ENCODE results near the gene BABAM2. TPM values are rescaled to one million over a fixed set of nuclear protein-coding genes. Genes with fewer than 3 reads are reported as not detected.
A peak's percentile ranks its signal among the peaks of the same experiment; 100 is the strongest.

BABAM2 gene
- total RNA-seq, 1 experiment from 2014 or later: 16.3 TPM

DNA sequence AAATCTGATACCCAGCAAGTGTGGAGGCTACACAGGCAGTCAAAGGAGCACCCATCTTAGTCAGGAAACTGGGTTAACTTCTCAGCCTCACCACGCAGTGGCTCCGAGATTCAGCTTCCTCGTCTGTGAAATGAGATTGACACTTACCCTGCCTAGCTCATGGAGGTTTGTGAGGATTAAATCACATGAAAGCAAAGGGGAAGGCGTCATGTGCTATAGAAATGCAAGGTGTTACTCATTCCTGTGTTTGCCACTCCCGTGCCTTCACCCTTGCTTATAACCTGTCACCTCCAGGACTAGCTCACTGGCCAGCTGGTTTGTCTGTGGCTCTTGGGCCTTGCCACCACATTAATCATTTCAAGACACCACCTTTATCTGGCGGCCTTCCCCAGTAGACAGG, 383.2 kb downstream of the BABAM2 start:
- Histone ChIP-seq H3K9ac (ENCODE audit: low read length) (no peak overlapping the region), H3K9me3 (ENCODE audit: low read length) (no peaks in the 10 kb centered on the region), H3K79me2 (ENCODE audit: low read length) (no peaks in the 10 kb centered on the region), H3K4me3 (ENCODE audit: low read length) (no peak overlapping the region), H3K9me2 (replicated peaks; ENCODE audit: low read length) (no peaks in the 10 kb centered on the region), H3K4me2 (ENCODE audit: low read length) (no peak overlapping the region), H3K27ac (ENCODE audit: low read length) (no peak overlapping the region), H3K4me1 (ENCODE audit: insufficient read depth, low read length) (peaks cover 59% of the 10 kb centered on the region), H3K27me3 (ENCODE audit: low read length) (no peaks in the 10 kb centered on the region), H3F3A (ENCODE audit: low read length, unreplicated experiment) (peaks cover 12% of the 10 kb centered on the region), H4K20me1 (ENCODE audit: low read length) (no peaks in the 10 kb centered on the region), H2AFZ (ENCODE audit: low read length) (no peak overlapping the region), H3K36me3 (ENCODE audit: low read depth, low read length) (no peaks in the 10 kb centered on the region)
- ATAC-seq (no peak), DNase-seq (no peak)
- POLR2A ChIA-PET (ENCODE audit: unreplicated experiment): no interaction called here
- CTCF ChIA-PET: no interaction called here
- intact Hi-C loops (cut with micrococcal nuclease): no loop called here
- BruUV-seq (replicated peaks): no TSS peak
- TF ChIP-seq EZH2phosphoT487 (IDR thresholded peaks at IDR 0.05; ENCODE audit: borderline replicate concordance, low read length) (no peak), CTCF (conservative IDR thresholded peaks at IDR 0.05; ENCODE audit: low read depth, low read length) (no peak), EZH2 (IDR thresholded peaks at IDR 0.05; ENCODE audit: low read length, unreplicated experiment) (no peak)

GRCh38 chr2:28274911-28275685, 384.6 kb downstream of the BABAM2 start:
- Histone ChIP-seq H3K9me2 (replicated peaks; ENCODE audit: low read length) (no peaks in the 10 kb centered on the region), H3K36me3 (ENCODE audit: low read depth, low read length) (no peaks in the 10 kb centered on the region), H3K79me2 (ENCODE audit: low read length) (no peaks in the 10 kb centered on the region), H3K9ac (ENCODE audit: low read length) (peak overlapping the region; percentile 83), H3K4me2 (ENCODE audit: low read length) (peak overlapping the region; percentile 75), H3K27ac (ENCODE audit: low read length) (peak overlapping the region; percentile 99), H3K4me3 (ENCODE audit: low read length) (peak overlapping the region; percentile 27; the same call in 1 of the 2 replicates), H4K20me1 (ENCODE audit: low read length) (no peaks in the 10 kb centered on the region), H3K9me3 (ENCODE audit: low read length) (no peaks in the 10 kb centered on the region), H2AFZ (ENCODE audit: low read length) (peak overlapping the region; percentile 43; the same call in 1 of the 2 replicates), H3F3A (ENCODE audit: low read length, unreplicated experiment) (peaks cover 12% of the 10 kb centered on the region), H3K4me1 (ENCODE audit: insufficient read depth, low read length) (peaks cover 46% of the 10 kb centered on the region), H3K27me3 (ENCODE audit: low read length) (no peaks in the 10 kb centered on the region)
- ChIA-PET CTCF (interaction anchor here (0.9 kb wide), 1 partner anchor 115 kb away, joined by 3 read pairs; no protein-coding TSS in a partner anchor), POLR2A (ENCODE audit: unreplicated experiment) (interaction anchor here (0.6 kb wide), 2 partner anchors 116 to 688 kb away, joined by 4 to 5 read pairs; no protein-coding TSS in a partner anchor)
- peak; percentile 60 for ATAC-seq
- TSS peak; percentile 25 for BruUV-seq (replicated peaks)
- intact Hi-C loops (cut with micrococcal nuclease): no loop called here
- no peak for TF ChIP-seq CTCF (conservative IDR thresholded peaks at IDR 0.05; ENCODE audit: low read depth, low read length)
- no peak for TF ChIP-seq EZH2 (IDR thresholded peaks at IDR 0.05; ENCODE audit: low read length, unreplicated experiment)
- TF ChIP-seq EZH2phosphoT487 (IDR thresholded peaks at IDR 0.05; ENCODE audit: borderline replicate concordance, low read length): no peak
- DNase-seq: peak; percentile 91

Data from PC-3 (cell line).